Smooth muscle cell (in vitro differentiated cells): ENCODE data around the gene SMPD3. TPM values are rescaled to one million over a fixed set of nuclear protein-coding genes. Genes with fewer than 3 reads are reported as not detected.

ENCODE experiments used
- DNase-seq: peaks from one replicate; lab custom pipeline; 2025; ENCODE audit not compliant: unreplicated experiment; lab: John Stamatoyannopoulos, UW
- H2AFZ ChIP-seq: fragments of 200-600 bp; sonication (generic); 2 replicates; pipeline ENCODE4 v1.6.0; 2016; ENCODE audit warnings: antibody characterized with exemption, low read depth, mild to moderate bottlenecking
- H3F3A ChIP-seq: fragments of 200-600 bp; sonication (generic); 2 replicates; pipeline ENCODE4 v1.6.0; 2017; ENCODE audit warnings: antibody characterized with exemption, low read depth
- H3K27ac ChIP-seq: fragments of 200-600 bp; sonication (generic); 2 replicates; pipeline ENCODE4 v1.5.1; 2016; ENCODE audit warnings: low read depth, mild to moderate bottlenecking
- H3K27me3 ChIP-seq: fragments of 200-600 bp; sonication (generic); 2 replicates; pipeline ENCODE4 v1.6.1; 2016; ENCODE audit warnings: low read depth, mild to moderate bottlenecking
- H3K36me3 ChIP-seq: fragments of 200-600 bp; sonication (generic); 2 replicates; pipeline ENCODE4 v1.5.1; 2016; ENCODE audit warnings: low read depth
- H3K4me1 ChIP-seq: fragments of 200-600 bp; sonication (generic); 2 replicates; pipeline ENCODE4 v1.5.1; 2016; ENCODE audit warnings: low read depth
- H3K4me2 ChIP-seq: fragments of 200-600 bp; sonication (generic); 2 replicates; pipeline ENCODE4 v1.6.0; 2016; ENCODE audit warnings: mild to moderate bottlenecking
- H3K4me3 ChIP-seq: fragments of 200-600 bp; sonication (generic); 2 replicates; pipeline ENCODE4 v1.5.1; 2016; ENCODE audit warnings: mild to moderate bottlenecking
- H3K79me2 ChIP-seq: fragments of 200-600 bp; sonication (generic); 2 replicates; pipeline ENCODE4 v1.6.0; 2016; ENCODE audit warnings: low read depth, mild to moderate bottlenecking
- H3K9ac ChIP-seq: fragments of 200-600 bp; sonication (generic); 2 replicates; pipeline ENCODE4 v1.6.0; 2016; ENCODE audit warnings: low read depth
- H3K9me3 ChIP-seq: fragments of 200-600 bp; sonication (generic); replicated peaks from 2 replicates; pipeline ENCODE4 v1.5.1; 2016; ENCODE audit warnings: low read depth
- H4K20me1 ChIP-seq: fragments of 200-600 bp; sonication (generic); 2 replicates; pipeline ENCODE4 v1.6.0; 2016; ENCODE audit warnings: low read depth
- CTCF ChIP-seq: fragments of 200-600 bp; sonication (generic); IDR thresholded peaks from 2 replicates; pipeline ENCODE4 v1.5.1; 2017; ENCODE audit warnings: borderline replicate concordance, mild to moderate bottlenecking, antibody characterized with exemption; ENCODE audit not compliant: insufficient read depth, poor library complexity, severe bottlenecking
- WGBS: methylation state at CpG from one replicate; pipeline ENCODE4 v1.1.7; 2016; ENCODE audit warnings: low lambda C conversion rate; 5-methylcytosine and 5-hydroxymethylcytosine counted together
- polyA plus RNA-seq: library from polyadenylated mRNA; unstranded; fragments of >200 nt; fragmentation: Nextera tagmentation; extraction: Ambion mirVana; gene quantifications from 2 replicates; pipeline ENCODE4 v1.2.1, GENCODE V29; 2016
- total RNA-seq: library from RNA; depleted of rRNA; stranded (reverse); fragments of >200 nt; gene quantifications from 2 replicates; pipeline ENCODE4 v1.2.3, GENCODE V29; 2014

The SMPD3 gene
- total and polyA plus RNA-seq, 2 experiments from 2014 or later, result 0.63 to 0.73 TPM

- no peaks in the 10 kb centered on the region for H3F3A ChIP-seq
- H4K20me1 ChIP-seq, result peaks cover 5% of the 10 kb centered on the region
- no peaks in the 10 kb centered on the region for H3K4me1 ChIP-seq
- no peaks in the 10 kb centered on the region for H3K36me3 ChIP-seq
- H3K9me3 ChIP-seq, result no peaks in the 10 kb centered on the region
- 98% methylated on average over 4 of the region's 4 CpGs for WGBS
- no peak overlapping the region for H3K27ac ChIP-seq
- H3K4me3 ChIP-seq, result no peak overlapping the region
- no peak overlapping the region for H3K9ac ChIP-seq
- H3K4me2 ChIP-seq, result no peak overlapping the region
- no peaks in the 10 kb centered on the region for H3K79me2 ChIP-seq
- TF ChIP-seq CTCF, result no peak
- no peak for DNase-seq
- no peak overlapping the region for H2AFZ ChIP-seq
- H3K27me3 ChIP-seq, result no peaks in the 10 kb centered on the region
These were observed 100.7 kb downstream of the SMPD3 start for GRCh38 chr16:68347605-68348004.

DNA sequence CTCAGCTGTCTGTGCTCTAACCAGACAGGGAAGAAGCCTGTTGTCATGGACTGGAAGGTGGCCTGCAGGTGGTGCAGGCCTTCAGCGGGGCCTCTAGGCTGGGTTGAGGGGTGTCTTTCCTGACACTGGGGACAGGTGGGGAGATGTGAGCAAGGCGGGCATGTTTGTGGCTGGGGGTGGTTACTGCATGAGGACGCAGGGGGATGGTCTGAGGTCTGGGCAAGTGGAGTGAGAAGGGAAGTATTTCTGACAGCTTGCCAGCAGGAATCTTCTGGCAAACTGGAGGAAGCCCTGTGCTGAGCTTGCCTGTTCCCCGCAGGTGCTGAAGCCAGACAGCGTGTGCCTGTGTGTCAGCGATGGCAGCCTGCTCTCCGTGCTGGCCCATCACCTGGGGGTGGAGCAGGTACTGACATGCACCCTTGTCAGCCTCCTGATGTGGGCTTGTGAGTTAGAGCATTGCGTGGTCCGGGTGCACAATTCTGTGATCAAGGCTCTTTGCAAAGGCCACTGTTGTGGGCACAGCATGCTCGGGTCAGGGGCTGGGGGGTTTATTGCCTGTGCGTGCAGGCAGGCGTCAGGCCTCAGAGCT lies 101.3 kb downstream of the SMPD3 start:
- Histone ChIP-seq H4K20me1 (peaks cover 5% of the 10 kb centered on the region), H3K36me3 (no peaks in the 10 kb centered on the region), H3K4me1 (no peaks in the 10 kb centered on the region), H3F3A (no peaks in the 10 kb centered on the region), H3K9me3 (no peaks in the 10 kb centered on the region), H3K4me2 (no peak overlapping the region), H3K27ac (no peak overlapping the region), H2AFZ (no peak overlapping the region), H3K27me3 (no peaks in the 10 kb centered on the region), H3K79me2 (no peaks in the 10 kb centered on the region), H3K4me3 (no peak overlapping the region), H3K9ac (no peak overlapping the region)
- TF ChIP-seq CTCF, result no peak
- no peak for DNase-seq
- 98% methylated on average over 12 of the region's 12 CpGs for WGBS

DNA sequence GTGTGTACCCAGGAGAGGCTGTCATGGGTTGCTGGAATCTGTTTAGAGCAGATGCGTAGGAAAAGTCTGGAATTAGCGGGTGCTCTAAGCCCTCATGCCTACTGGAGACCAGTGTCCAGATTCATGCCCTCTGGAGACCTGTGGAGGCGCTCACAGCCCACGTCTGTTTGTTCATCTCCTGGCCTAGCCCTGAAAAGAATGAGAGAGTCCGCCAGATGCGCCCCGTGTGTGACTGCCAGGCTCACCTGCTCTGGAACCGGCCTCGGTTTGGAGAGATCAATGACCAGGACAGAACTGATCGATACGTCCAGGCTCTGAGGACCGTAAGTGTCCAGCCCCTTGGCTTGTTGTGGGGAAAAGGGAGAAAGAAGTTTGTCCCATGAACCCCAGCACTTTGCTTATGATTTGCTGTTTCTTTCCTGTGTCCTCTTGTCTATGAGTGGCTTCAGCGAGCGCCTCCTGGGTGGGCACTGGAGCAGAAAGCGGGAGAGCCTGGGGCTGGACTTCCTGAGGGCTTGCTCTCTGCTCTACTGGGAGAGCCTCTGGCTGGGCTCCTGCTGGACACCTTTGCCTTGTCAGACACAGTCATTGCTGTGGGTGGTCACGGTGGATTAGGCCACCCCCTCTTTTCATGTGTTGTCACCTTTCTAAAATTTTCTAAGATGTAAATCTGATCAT lies 102.2 kb downstream of the SMPD3 start:
- no peak for TF ChIP-seq CTCF
- Histone ChIP-seq H3F3A (no peaks in the 10 kb centered on the region), H4K20me1 (peaks cover 5% of the 10 kb centered on the region), H3K79me2 (no peaks in the 10 kb centered on the region), H2AFZ (no peak overlapping the region), H3K4me1 (no peaks in the 10 kb centered on the region), H3K4me2 (no peak overlapping the region), H3K9me3 (no peaks in the 10 kb centered on the region), H3K4me3 (no peak overlapping the region), H3K27me3 (no peaks in the 10 kb centered on the region), H3K27ac (no peak overlapping the region), H3K9ac (no peak overlapping the region), H3K36me3 (peaks cover under 1% of the 10 kb centered on the region)
- DNase-seq, result no peak
- WGBS, result 95% methylated on average over 16 of the region's 16 CpGs

DNA sequence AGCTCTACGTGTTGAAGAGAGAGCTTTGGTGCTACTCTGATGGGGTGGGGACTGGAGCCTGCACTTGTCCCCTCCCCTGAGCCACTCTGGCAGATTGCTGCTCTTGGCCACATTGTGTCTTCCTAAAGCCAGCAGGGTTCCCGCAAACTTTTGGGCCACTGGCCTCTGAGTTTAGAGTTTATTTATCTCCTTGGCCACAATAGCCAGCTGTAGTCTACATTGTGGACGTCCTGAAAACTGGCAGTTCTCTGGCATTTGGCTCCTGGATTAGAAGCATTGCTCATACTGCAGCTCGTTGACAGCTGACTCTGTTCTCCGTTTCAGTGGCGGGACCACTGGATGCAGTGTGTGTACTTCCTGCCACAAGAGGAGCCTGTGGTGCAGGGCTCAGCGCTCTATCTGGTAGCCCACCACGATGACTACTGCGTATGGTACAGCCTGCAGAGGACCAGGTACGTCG lies 102.9 kb downstream of the SMPD3 start:
- Histone ChIP-seq H3K27ac (no peak overlapping the region), H3K4me3 (no peak overlapping the region), H4K20me1 (peaks cover 2% of the 10 kb centered on the region), H3K4me1 (no peaks in the 10 kb centered on the region), H2AFZ (no peak overlapping the region), H3K9ac (no peak overlapping the region), H3K79me2 (no peaks in the 10 kb centered on the region), H3K36me3 (peaks cover 7% of the 10 kb centered on the region), H3K27me3 (no peaks in the 10 kb centered on the region), H3K4me2 (no peak overlapping the region), H3F3A (no peaks in the 10 kb centered on the region), H3K9me3 (no peaks in the 10 kb centered on the region)
- no peak for DNase-seq
- no peak for TF ChIP-seq CTCF
- 79% methylated on average over 11 of the region's 11 CpGs for WGBS
